Measurements from ENCODE around the gene FOLR2.

The FOLR2 gene

GRCh38 chr11:72227316-72228228 lies 11.0 kb downstream of the FOLR2 start:
- no peak for TF ChIP-seq POLR2AphosphoS5 (IDR thresholded peaks at IDR 0.05; ENCODE audit: low read depth, low read length)
- peak; percentile 40 for TF ChIP-seq POLR2A (IDR thresholded peaks at IDR 0.05; ENCODE audit: low read depth, low read length)
- FAIRE-seq (no peak), DNase-seq (ENCODE audit: insufficient read length) (no peak)

- TF ChIP-seq TAF1 (IDR thresholded peaks at IDR 0.05; ENCODE audit: borderline replicate concordance, low read depth, low read length) (no peak), POLR2AphosphoS5 (IDR thresholded peaks at IDR 0.05; ENCODE audit: low read depth, low read length) (no peak), POLR2A (IDR thresholded peaks at IDR 0.05; ENCODE audit: low read depth, low read length) (no peak; the same call in 1 of the 2 replicates)
- FAIRE-seq (no peak), DNase-seq (ENCODE audit: insufficient read length) (no peak)
These were observed 11.7 kb downstream of the FOLR2 start for GRCh38 chr11:72228229-72228843.

- no peak for TF ChIP-seq TAF1 (IDR thresholded peaks at IDR 0.05; ENCODE audit: borderline replicate concordance, low read depth, low read length)
- TF ChIP-seq POLR2A (IDR thresholded peaks at IDR 0.05; ENCODE audit: low read depth, low read length) = no peak
- TF ChIP-seq POLR2AphosphoS5 (IDR thresholded peaks at IDR 0.05; ENCODE audit: low read depth, low read length) = no peak
- FAIRE-seq (no peak), DNase-seq (ENCODE audit: insufficient read length) (no peak)
These were observed 12.2 kb downstream of the FOLR2 start for GRCh38 chr11:72228844-72229231.

- TF ChIP-seq TAF1 (IDR thresholded peaks at IDR 0.05; ENCODE audit: borderline replicate concordance, low read depth, low read length) = no peak
- TF ChIP-seq POLR2AphosphoS5 (IDR thresholded peaks at IDR 0.05; ENCODE audit: low read depth, low read length) = no peak
- no peak for TF ChIP-seq POLR2A (IDR thresholded peaks at IDR 0.05; ENCODE audit: low read depth, low read length)
- DNase-seq (ENCODE audit: insufficient read length) (no peak), FAIRE-seq (no peak)
These were observed 12.8 kb downstream of the FOLR2 start for GRCh38 chr11:72229336-72229924.

GRCh38 chr11:72229925-72230763 lies 13.6 kb downstream of the FOLR2 start:
- FAIRE-seq (no peak), DNase-seq (ENCODE audit: insufficient read length) (no peak)
- TF ChIP-seq POLR2AphosphoS5 (IDR thresholded peaks at IDR 0.05; ENCODE audit: low read depth, low read length) (peak; percentile 40; the same call in 1 of the 2 replicates), TAF1 (IDR thresholded peaks at IDR 0.05; ENCODE audit: borderline replicate concordance, low read depth, low read length) (no peak)

- no peak for FAIRE-seq
- TF ChIP-seq TAF1 (IDR thresholded peaks at IDR 0.05; ENCODE audit: borderline replicate concordance, low read depth, low read length) (no peak), POLR2A (IDR thresholded peaks at IDR 0.05; ENCODE audit: low read depth, low read length) (no peak), POLR2AphosphoS5 (IDR thresholded peaks at IDR 0.05; ENCODE audit: low read depth, low read length) (0 out of 2 replicates have a peak, but pooled peaks have one; percentile 33)
- no peak for DNase-seq (ENCODE audit: insufficient read length)
These were observed 14.3 kb downstream of the FOLR2 start for GRCh38 chr11:72230764-72231365.

- DNase-seq (ENCODE audit: insufficient read length) = no peak
- no peak for TF ChIP-seq POLR2AphosphoS5 (IDR thresholded peaks at IDR 0.05; ENCODE audit: low read depth, low read length)
- 0 out of 2 replicates have a peak, but pooled peaks have one; percentile 34 for TF ChIP-seq POLR2A (IDR thresholded peaks at IDR 0.05; ENCODE audit: low read depth, low read length)
- FAIRE-seq = no peak
These were observed 15.0 kb downstream of the FOLR2 start for GRCh38 chr11:72231396-72232259.

GRCh38 chr11:72232260-72233055 lies 15.9 kb downstream of the FOLR2 start:
- FAIRE-seq (no peak), DNase-seq (ENCODE audit: insufficient read length) (no peak)
- TF ChIP-seq TAF1 (IDR thresholded peaks at IDR 0.05; ENCODE audit: borderline replicate concordance, low read depth, low read length) (no peak), POLR2AphosphoS5 (IDR thresholded peaks at IDR 0.05; ENCODE audit: low read depth, low read length) (no peak), POLR2A (IDR thresholded peaks at IDR 0.05; ENCODE audit: low read depth, low read length) (no peak)

GRCh38 chr11:72233056-72233772 lies 16.6 kb downstream of the FOLR2 start:
- FAIRE-seq (no peak), DNase-seq (ENCODE audit: insufficient read length) (no peak)
- no peak for TF ChIP-seq POLR2AphosphoS5 (IDR thresholded peaks at IDR 0.05; ENCODE audit: low read depth, low read length)
- TF ChIP-seq TAF1 (IDR thresholded peaks at IDR 0.05; ENCODE audit: borderline replicate concordance, low read depth, low read length) = no peak
- TF ChIP-seq POLR2A (IDR thresholded peaks at IDR 0.05; ENCODE audit: low read depth, low read length) = no peak; the same call in 1 of the 2 replicates

Data from GM12892 (cell line).